Measurements from ENCODE around the gene SEMA4D. TPM values are rescaled to one million over a fixed set of nuclear protein-coding genes. Genes with fewer than 3 reads are reported as not detected.

SEMA4D gene
- total and polyA plus RNA-seq, 2 of the 13 experiments (the other 11 are each of a cell fraction or from before 2014, with no cell fraction given), result 0.13 to 0.16 TPM

- no peak for TF ChIP-seq SKIL (CRISPR knock-in tag; IDR thresholded peaks at IDR 0.05; ENCODE audit: borderline replicate concordance)
Observed at GRCh38 chr9:89505911-89506310, 8.0 kb upstream of the SEMA4D start (continued).

- no peak overlapping the region for H3K27ac ChIP-seq (ENCODE audit: extremely low read length, insufficient read depth, low read length)
- H2AFZ ChIP-seq (ENCODE audit: low read length), result no peak overlapping the region
- no TSS peak for BruUV-seq (replicated peaks)
- no peak overlapping the region for H3K9ac ChIP-seq (ENCODE audit: insufficient read depth, low read depth, low read length)
- ChIA-PET POLR2A (no interaction called here), CTCF (ENCODE audit: low intra/inter-chr PET ratio, low total read pairs) (no interaction called here)
- H3K36me3 ChIP-seq (replicated peaks in 1 of 2; ENCODE audit: control insufficient read depth in 1 of 2, insufficient read depth in 2 of 2, low read length in 2 of 2), result no peaks in the 10 kb centered on the region
- DNase-seq (ENCODE audit: low spot score), result no peak
- in situ Hi-C loops (cut with HindIII; ENCODE audit: extremely low pct_ligation_motif_present, low pct_unique_long_range_greater_than_20kb), result no loop called here
- H3K4me2 ChIP-seq (ENCODE audit: low read depth, low read length), result no peak overlapping the region
- intact Hi-C loops (cut with micrococcal nuclease; ENCODE audit: unreplicated experiment), result no loop called here
- H3K27me3 ChIP-seq (ENCODE audit: control insufficient read depth in 1 of 2, insufficient read depth in 2 of 2, low read length in 2 of 2), result peaks cover 0 to 19% of the 10 kb centered on the region in 2 experiments; a peak in 1 of 5 replicates
- no peak for ATAC-seq
- no peak overlapping the region for H3K4me3 ChIP-seq (replicated peaks in 1 of 3; ENCODE audit: insufficient read depth in 1 of 3, low read depth in 2 of 3, low read length in 3 of 3)
- H3K9me3 ChIP-seq (ENCODE audit: low read length), result no peaks in the 10 kb centered on the region
- no peak for FAIRE-seq
- no peaks in the 10 kb centered on the region for H3K4me1 ChIP-seq (ENCODE audit: insufficient read depth, low read length)
- H3K79me2 ChIP-seq (ENCODE audit: insufficient read depth, low read length), result no peaks in the 10 kb centered on the region
- no peaks in the 10 kb centered on the region for H4K20me1 ChIP-seq (ENCODE audit: insufficient read depth, low read length)
- TF ChIP-seq SPEN (CRISPR knock-in tag; IDR thresholded peaks at IDR 0.05; ENCODE audit: low read depth), result no peak
- TF ChIP-seq POGZ (CRISPR knock-in tag; IDR thresholded peaks at IDR 0.05), result no peak
- TF ChIP-seq FOXA1 (IDR thresholded peaks at IDR 0.05), result no peak
- no peak for TF ChIP-seq FOXA1 (CRISPR knock-in tag; IDR thresholded peaks at IDR 0.05)
- no peak for TF ChIP-seq ZFY (CRISPR knock-in tag; IDR thresholded peaks at IDR 0.05)
- TF ChIP-seq EHMT2 (IDR thresholded peaks at IDR 0.05; ENCODE audit: borderline replicate concordance, low read depth, low read length), result no peak
- no peak for TF ChIP-seq CBX5 (CRISPR knock-in tag; IDR thresholded peaks at IDR 0.05; ENCODE audit: borderline replicate concordance)
- no peak for TF ChIP-seq MBNL3 (CRISPR knock-in tag; conservative IDR thresholded peaks at IDR 0.05)
- no peak for TF ChIP-seq IKZF1 (IDR thresholded peaks at IDR 0.05)
- TF ChIP-seq SMYD3 (CRISPR knock-in tag; IDR thresholded peaks at IDR 0.05), result no peak
- no peak for TF ChIP-seq ZNF34 (CRISPR knock-in tag; IDR thresholded peaks at IDR 0.05; ENCODE audit: borderline replicate concordance)
- no peak for TF ChIP-seq TRAFD1 (CRISPR knock-in tag; IDR thresholded peaks at IDR 0.05; ENCODE audit: borderline replicate concordance)
- no peak for TF ChIP-seq ZFP62 (CRISPR knock-in tag; IDR thresholded peaks at IDR 0.05)
- TF ChIP-seq HDAC2 (CRISPR knock-in tag; IDR thresholded peaks at IDR 0.05), result no peak
- TF ChIP-seq HNF4A (CRISPR knock-in tag; IDR thresholded peaks at IDR 0.05), result no peak
- TF ChIP-seq ZNF660 (CRISPR knock-in tag; IDR thresholded peaks at IDR 0.05; ENCODE audit: borderline replicate concordance, low read depth), result no peak
- no peak for TF ChIP-seq ZBTB2 (CRISPR knock-in tag; IDR thresholded peaks at IDR 0.05; ENCODE audit: low read depth)
- no peak for TF ChIP-seq ZNF598 (CRISPR knock-in tag; IDR thresholded peaks at IDR 0.05; ENCODE audit: borderline replicate concordance)
- TF ChIP-seq ATRX (CRISPR knock-in tag; IDR thresholded peaks at IDR 0.05; ENCODE audit: borderline replicate concordance), result no peak
- TF ChIP-seq ONECUT2 (CRISPR knock-in tag; IDR thresholded peaks at IDR 0.05), result no peak
Observed at GRCh38 chr9:89505048-89505447, 7.1 kb upstream of the SEMA4D start.
